GM12878 (cell line): ENCODE measurements around the gene ZMIZ2. TPM values are rescaled to one million over a fixed set of nuclear protein-coding genes. Genes with fewer than 3 reads are reported as not detected.

Source experiments
- ATAC-seq: fragments of 200-7000 bp; cut with Tn5 transposase; 3 replicates; pipeline ENCODE4 v1.9.1; 2020; ENCODE audit warnings: mild to moderate bottlenecking, moderate library complexity
- BruUV-seq: library from RNA; stranded (reverse); fragments of 400-500 nt; replicated peaks from 2 replicates; lab custom pipeline; 2021; lab: Mats Ljungman, UMichigan
- CTCF ChIA-PET: fragments of 300-600 bp; sonication (Branson Sonifier 250); formaldehyde crosslinking; extraction: SDS; loops from one replicate; lab custom pipeline; 2021; ENCODE audit warnings: inconsistent platforms; lab: Yijun Ruan, JAX
- POLR2A ChIA-PET: fragments of 350-600 bp; formaldehyde crosslinking; extraction: SDS; loops from one replicate; lab custom pipeline; 2021; ENCODE audit warnings: inconsistent platforms; lab: Charles Lee
- RAD21 ChIA-PET: fragments of 300-600 bp; sonication (Branson Sonifier 250); formaldehyde crosslinking; loops from one replicate; lab custom pipeline; 2023; ENCODE audit warnings: antibody characterized with exemption; ENCODE audit not compliant: unreplicated experiment; lab: Charles Lee
- SMC1A ChIA-PET: fragments of 300-600 bp; sonication (Branson Sonifier 250); formaldehyde crosslinking; loops from one replicate; lab custom pipeline; 2023; ENCODE audit not compliant: unreplicated experiment, uncharacterized antibody; lab: Charles Lee
- DNase-seq: peaks from one replicate; pipeline ENCODE4 v3.0.0-alpha.2; 2011; ENCODE audit warnings: low read depth, low spot score
- FAIRE-seq: peaks from 3 replicates; lab custom pipeline; 2011; peaks lifted over from hg19 to GRCh38; lab: Jason Lieb, UNC
- H2AFZ ChIP-seq: 2 replicates; pipeline ENCODE4 v1.6.0; 2011; ENCODE audit warnings: low read depth, low read length, control low read depth; ENCODE audit not compliant: control insufficient read depth
- H3K27ac ChIP-seq: 2 replicates; pipeline ENCODE4 v1.5.1; 2011; ENCODE audit warnings: control low read depth; ENCODE audit not compliant: control insufficient read depth, insufficient read depth
- H3K27me3 ChIP-seq, 2 experiments: replicated peaks in 1 of 2; 2 replicates each; pipeline versions ENCODE4 v1.6.0 to v1.6.1; 2011; ENCODE audit warnings: low read length in 1 of 2; ENCODE audit not compliant: control insufficient read depth in 2 of 2, insufficient read depth in 2 of 2
- H3K36me3 ChIP-seq, 2 experiments: 2 replicates each; pipeline ENCODE4 v1.5.1; 2011; ENCODE audit warnings: low read length in 1 of 2; ENCODE audit not compliant: control insufficient read depth in 2 of 2, insufficient read depth in 2 of 2
- H3K4me1 ChIP-seq: 2 replicates; pipeline ENCODE4 v1.6.1; 2011; ENCODE audit warnings: mild to moderate bottlenecking, low read length, moderate library complexity, mixed read lengths; ENCODE audit not compliant: control insufficient read depth, insufficient read depth
- H3K4me2 ChIP-seq: 2 replicates; pipeline ENCODE4 v1.6.0; 2011; ENCODE audit warnings: control low read depth; ENCODE audit not compliant: control insufficient read depth, insufficient read depth
- H3K4me3 ChIP-seq: fragments of 200-600 bp; sonication (generic); 2 replicates; pipeline ENCODE4 v1.5.1; 2016
- H3K79me2 ChIP-seq: 2 replicates; pipeline ENCODE4 v1.6.0; 2011; ENCODE audit warnings: low read length; ENCODE audit not compliant: control insufficient read depth, insufficient read depth
- H3K9ac ChIP-seq: 2 replicates; pipeline ENCODE4 v1.8.0; 2011; ENCODE audit warnings: low read length, control low read depth, mixed read lengths; ENCODE audit not compliant: control insufficient read depth, insufficient read depth
- H3K9me3 ChIP-seq: replicated peaks from 3 replicates; pipeline ENCODE4 v1.5.1; 2011; ENCODE audit warnings: mild to moderate bottlenecking, low read length; ENCODE audit not compliant: control insufficient read depth, insufficient read depth
- H4K20me1 ChIP-seq: 2 replicates; pipeline ENCODE4 v1.6.0; 2011; ENCODE audit not compliant: control insufficient read depth, insufficient read depth
- CEBPB ChIP-seq, 2 experiments: fragments of 150-350 bp in 1 of 2; IDR thresholded peaks; 2 replicates each; pipeline ENCODE4 v1.6.1; 2012 to 2014; ENCODE audit warnings: low read depth in 2 of 2, low read length in 2 of 2, borderline replicate concordance in 1 of 2, inconsistent platforms in 1 of 2
- CHD1 ChIP-seq: IDR thresholded peaks from 2 replicates; pipeline ENCODE4 v1.6.1; 2012; ENCODE audit warnings: low read depth, low read length, improper control_type of control experiment
- CREM ChIP-seq: IDR thresholded peaks from 2 replicates; pipeline ENCODE4 v1.6.1; 2014; ENCODE audit warnings: antibody characterized with exemption, low read depth
- ESRRA ChIP-seq: IDR thresholded peaks from 2 replicates; pipeline ENCODE4 v1.6.1; 2012; ENCODE audit warnings: mild to moderate bottlenecking, low read length, improper control_type of control experiment
- GATAD2B ChIP-seq: fragments of 450-650 bp; conservative IDR thresholded peaks from 2 replicates; pipeline ENCODE4 v1.6.1; 2017; ENCODE audit warnings: low read depth, mild to moderate bottlenecking, moderate library complexity
- HDAC2 ChIP-seq: fragments of 200-600 bp; sonication (generic); IDR thresholded peaks from 2 replicates; pipeline ENCODE4 v1.6.1; 2017
- HDGF ChIP-seq: fragments of 450-650 bp; IDR thresholded peaks from 2 replicates; pipeline ENCODE4 v1.6.1; 2016; ENCODE audit warnings: antibody characterized with exemption
- MEF2A ChIP-seq: IDR thresholded peaks from 2 replicates; pipeline ENCODE4 v1.6.1; 2011; ENCODE audit warnings: low read depth, mild to moderate bottlenecking, low read length, moderate library complexity; ENCODE audit not compliant: insufficient read depth
- MEF2B ChIP-seq: fragments of 450-650 bp; IDR thresholded peaks from 2 replicates; pipeline ENCODE4 v1.6.1; 2018; ENCODE audit warnings: mild to moderate bottlenecking, moderate library complexity; ENCODE audit not compliant: partially characterized antibody, poor library complexity, severe bottlenecking
- MYB ChIP-seq: fragments of 150-350 bp; IDR thresholded peaks from 2 replicates; pipeline ENCODE4 v1.6.1; 2014; ENCODE audit warnings: mild to moderate bottlenecking, low read depth, low read length, borderline replicate concordance
- NFYB ChIP-seq: IDR thresholded peaks from 2 replicates; pipeline ENCODE4 v1.6.1; 2011; ENCODE audit warnings: low read depth, mild to moderate bottlenecking, low read length, improper control_type of control experiment, moderate library complexity; ENCODE audit not compliant: insufficient read depth
- PAX8 ChIP-seq: fragments of 450-650 bp; IDR thresholded peaks from 2 replicates; pipeline ENCODE4 v1.6.1; 2017; ENCODE audit warnings: mild to moderate bottlenecking, moderate library complexity
- RBBP5 ChIP-seq: fragments of 200-600 bp; sonication (generic); conservative IDR thresholded peaks from 2 replicates; pipeline ENCODE4 v1.6.1; 2016
- RCOR1 ChIP-seq: conservative IDR thresholded peaks from 2 replicates; pipeline ENCODE4 v1.6.1; 2012; ENCODE audit warnings: low read depth, low read length, improper control_type of control experiment
- RELA ChIP-seq: fragments of 450-650 bp; IDR thresholded peaks from 2 replicates; pipeline ENCODE4 v1.8.0; 2014; ENCODE audit warnings: borderline replicate concordance; ENCODE audit not compliant: partially characterized antibody
- RUNX3 ChIP-seq: IDR thresholded peaks from 2 replicates; pipeline ENCODE4 v1.6.1; 2012; ENCODE audit warnings: low read length, inconsistent platforms
- TCF7 ChIP-seq: IDR thresholded peaks from 2 replicates; pipeline ENCODE4 v1.6.1; 2014; ENCODE audit warnings: antibody characterized with exemption, borderline replicate concordance
- WRNIP1 ChIP-seq: IDR thresholded peaks from 2 replicates; pipeline ENCODE4 v1.6.1; 2011; ENCODE audit warnings: low read depth, low read length, improper control_type of control experiment, borderline replicate concordance
- WGBS: methylation state at CpG from one replicate; pipeline ENCODE4 v1.1.6; 2016; ENCODE audit warnings: low lambda C conversion rate; ENCODE audit not compliant: insufficient replicate concordance, insufficient coverage; ENCODE audit errors: missing lambda C conversion rate; 5-methylcytosine and 5-hydroxymethylcytosine counted together
- in situ Hi-C: fragments of 300-500 bp; cut with MboI; formaldehyde crosslinking; loops from 9 replicates; pipeline ENCODE4 v1.14.3; 2018; ENCODE audit warnings: mixed read lengths
- intact Hi-C: fragments of 100-400 bp; cut with micrococcal nuclease; formaldehyde crosslinking; loops from one replicate; pipeline ENCODE4 v1.14.2; 2022; ENCODE audit not compliant: unreplicated experiment
- polyA plus RNA-seq, 11 experiments: library from polyadenylated mRNA; depleted of rRNA in 4 of 11; unstranded in 6 of 11; stranded (reverse) in 5 of 11; fragments of >200 nt; fragmentation: Nextera tagmentation in 4 of 11; fragmentation: Illumina TruSeq in 1 of 11; extraction: Ambion mirVana in 4 of 11; extraction: Trizol in 1 of 11; gene quantifications; 1 replicate in 1 of 11; 2 replicates in 10 of 11; pipeline versions ENCODE4 v1.2.1 to v1.2.3, GENCODE V29; 2011 to 2016; ENCODE audit warnings: inconsistent platforms in 2 of 11, missing spikeins in 2 of 11, low read depth in 1 of 11
- total RNA-seq, 4 experiments: library from RNA; depleted of rRNA in 3 of 4; stranded (reverse); fragments of >200 nt in 3 of 4; fragmentation: Illumina TruSeq in 1 of 4; extraction: Trizol in 1 of 4; gene quantifications; 2 replicates each; pipeline versions ENCODE4 v1.2.1 to v1.2.3, GENCODE V29; 2013 to 2021
- TF ChIP-seq, protein P1 (sequence below): IDR thresholded peaks from 2 replicates; pipeline ENCODE4 v1.6.1; 2012; ENCODE audit warnings: low read length, inconsistent platforms
- TF ChIP-seq, protein P2 (sequence below): IDR thresholded peaks from 2 replicates; pipeline ENCODE4 v1.6.1; 2012; ENCODE audit warnings: improper control_type of control experiment, low read depth, low read length; ENCODE audit not compliant: insufficient replicate concordance

The ZMIZ2 gene
- total and polyA plus RNA-seq, 10 of the 15 experiments (the other 5 are each of a cell fraction or from before 2014, with no cell fraction given) = 0.71 to 158 (median 17.0) TPM

DNA sequence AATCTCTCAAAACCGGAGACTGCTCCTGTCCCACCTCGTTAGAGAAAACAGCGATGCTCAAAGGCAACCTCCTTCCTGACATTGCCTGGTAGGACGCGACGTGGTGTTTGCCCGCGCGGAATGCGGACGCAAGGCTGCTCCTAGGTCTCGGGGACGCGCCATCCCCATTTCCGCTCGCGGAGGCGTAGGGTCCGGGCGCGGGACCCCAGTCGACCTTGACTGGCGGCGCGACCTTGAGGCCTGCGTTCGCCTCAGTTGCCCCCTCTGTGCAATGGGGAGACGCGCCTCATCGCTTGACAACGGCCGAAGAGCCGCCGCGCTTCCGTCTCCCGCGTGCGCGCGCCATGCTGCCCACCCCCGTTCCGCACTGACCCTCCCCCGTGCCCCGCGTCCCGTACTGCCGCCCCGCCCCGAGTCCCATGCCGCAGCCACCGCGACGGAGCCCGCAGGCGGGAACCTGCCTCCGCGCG lies 47.4 kb downstream of the ZMIZ2 start:
- Histone ChIP-seq H4K20me1 (peaks cover 7% of the 10 kb centered on the region), H3K27ac (peak overlapping the region; percentile 99), H3K4me1 (peaks cover 3% of the 10 kb centered on the region), H3K4me2 (peak overlapping the region; percentile 81), H3K9ac (peak overlapping the region; percentile 100), H3K4me3 (peak overlapping the region; percentile 96), H2AFZ (peak overlapping the region; percentile 83), H3K79me2 (peaks cover 51% of the 10 kb centered on the region), H3K27me3 (no peaks in the 10 kb centered on the region), H3K9me3 (no peaks in the 10 kb centered on the region), H3K36me3 (peaks cover 7 to 27% of the 10 kb centered on the region in 2 experiments)
- FAIRE-seq (no peak), DNase-seq (no peak), ATAC-seq (peak; percentile 37; the same call in 2 of the 3 replicates)
- ChIA-PET POLR2A (interaction anchor here (1.0 kb wide), 2 partner anchors 9 to 157 kb away, joined by 3 read pairs; no protein-coding TSS in a partner anchor), CTCF (no interaction called here), RAD21 (no interaction called here), SMC1A (no interaction called here)
- intact Hi-C loops = loop anchor here (1.0 to 5.0 kb wide), 3 partner anchors 51 to 214 kb away; partner anchors contain the start of genes OGDH and TMED4
- BruUV-seq = TSS peak; percentile 90
- WGBS = 1% methylated on average over 36 of the region's 59 CpGs
- in situ Hi-C loops = no loop called here
- TF ChIP-seq MYB = no peak
- TF ChIP-seq RCOR1 = 0 out of 2 replicates have a peak, but pooled peaks have one; percentile 58
- TF ChIP-seq MEF2A = no peak
- TF ChIP-seq HDGF = no peak
- no peak for TF ChIP-seq PAX8
- 0 out of 2 replicates have a peak, but pooled peaks have one; percentile 17 for TF ChIP-seq CREM
- no peak for TF ChIP-seq MEF2B
- no peak for TF ChIP-seq CHD1
- TF ChIP-seq RBBP5 = no peak
- TF ChIP-seq RELA = no peak
- TF ChIP-seq, protein P1, sequence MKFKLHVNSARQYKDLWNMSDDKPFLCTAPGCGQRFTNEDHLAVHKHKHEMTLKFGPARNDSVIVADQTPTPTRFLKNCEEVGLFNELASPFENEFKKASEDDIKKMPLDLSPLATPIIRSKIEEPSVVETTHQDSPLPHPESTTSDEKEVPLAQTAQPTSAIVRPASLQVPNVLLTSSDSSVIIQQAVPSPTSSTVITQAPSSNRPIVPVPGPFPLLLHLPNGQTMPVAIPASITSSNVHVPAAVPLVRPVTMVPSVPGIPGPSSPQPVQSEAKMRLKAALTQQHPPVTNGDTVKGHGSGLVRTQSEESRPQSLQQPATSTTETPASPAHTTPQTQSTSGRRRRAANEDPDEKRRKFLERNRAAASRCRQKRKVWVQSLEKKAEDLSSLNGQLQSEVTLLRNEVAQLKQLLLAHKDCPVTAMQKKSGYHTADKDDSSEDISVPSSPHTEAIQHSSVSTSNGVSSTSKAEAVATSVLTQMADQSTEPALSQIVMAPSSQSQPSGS = no peak
- no peak for TF ChIP-seq WRNIP1
- peak; percentile 66 for TF ChIP-seq RUNX3
- no peak for TF ChIP-seq HDAC2
- TF ChIP-seq, protein P2, sequence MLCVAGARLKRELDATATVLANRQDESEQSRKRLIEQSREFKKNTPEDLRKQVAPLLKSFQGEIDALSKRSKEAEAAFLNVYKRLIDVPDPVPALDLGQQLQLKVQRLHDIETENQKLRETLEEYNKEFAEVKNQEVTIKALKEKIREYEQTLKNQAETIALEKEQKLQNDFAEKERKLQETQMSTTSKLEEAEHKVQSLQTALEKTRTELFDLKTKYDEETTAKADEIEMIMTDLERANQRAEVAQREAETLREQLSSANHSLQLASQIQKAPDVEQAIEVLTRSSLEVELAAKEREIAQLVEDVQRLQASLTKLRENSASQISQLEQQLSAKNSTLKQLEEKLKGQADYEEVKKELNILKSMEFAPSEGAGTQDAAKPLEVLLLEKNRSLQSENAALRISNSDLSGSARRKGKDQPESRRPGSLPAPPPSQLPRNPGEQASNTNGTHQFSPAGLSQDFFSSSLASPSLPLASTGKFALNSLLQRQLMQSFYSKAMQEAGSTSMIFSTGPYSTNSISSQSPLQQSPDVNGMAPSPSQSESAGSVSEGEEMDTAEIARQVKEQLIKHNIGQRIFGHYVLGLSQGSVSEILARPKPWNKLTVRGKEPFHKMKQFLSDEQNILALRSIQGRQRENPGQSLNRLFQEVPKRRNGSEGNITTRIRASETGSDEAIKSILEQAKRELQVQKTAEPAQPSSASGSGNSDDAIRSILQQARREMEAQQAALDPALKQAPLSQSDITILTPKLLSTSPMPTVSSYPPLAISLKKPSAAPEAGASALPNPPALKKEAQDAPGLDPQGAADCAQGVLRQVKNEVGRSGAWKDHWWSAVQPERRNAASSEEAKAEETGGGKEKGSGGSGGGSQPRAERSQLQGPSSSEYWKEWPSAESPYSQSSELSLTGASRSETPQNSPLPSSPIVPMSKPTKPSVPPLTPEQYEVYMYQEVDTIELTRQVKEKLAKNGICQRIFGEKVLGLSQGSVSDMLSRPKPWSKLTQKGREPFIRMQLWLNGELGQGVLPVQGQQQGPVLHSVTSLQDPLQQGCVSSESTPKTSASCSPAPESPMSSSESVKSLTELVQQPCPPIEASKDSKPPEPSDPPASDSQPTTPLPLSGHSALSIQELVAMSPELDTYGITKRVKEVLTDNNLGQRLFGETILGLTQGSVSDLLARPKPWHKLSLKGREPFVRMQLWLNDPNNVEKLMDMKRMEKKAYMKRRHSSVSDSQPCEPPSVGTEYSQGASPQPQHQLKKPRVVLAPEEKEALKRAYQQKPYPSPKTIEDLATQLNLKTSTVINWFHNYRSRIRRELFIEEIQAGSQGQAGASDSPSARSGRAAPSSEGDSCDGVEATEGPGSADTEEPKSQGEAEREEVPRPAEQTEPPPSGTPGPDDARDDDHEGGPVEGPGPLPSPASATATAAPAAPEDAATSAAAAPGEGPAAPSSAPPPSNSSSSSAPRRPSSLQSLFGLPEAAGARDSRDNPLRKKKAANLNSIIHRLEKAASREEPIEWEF = no peak
- TF ChIP-seq GATAD2B = 0 out of 2 replicates have a peak, but pooled peaks have one; percentile 28
- TF ChIP-seq TCF7 = no peak
- no peak for TF ChIP-seq NFYB
- no peak for TF ChIP-seq CEBPB (IDR thresholded peaks at IDR 0.05; ENCODE audit: borderline replicate concordance in 1 of 2, low read depth in 2 of 2, low read length in 2 of 2)
- peak; percentile 98 for TF ChIP-seq ESRRA
